Dermis microvascular lymphatic vessel endothelial cell (primary cell): ENCODE data around the gene DNAJB12. TPM values are rescaled to one million over a fixed set of nuclear protein-coding genes. Genes with fewer than 3 reads are reported as not detected.
A peak's percentile ranks its signal among the peaks of the same experiment; 100 is the strongest.
"Not testable (repeated sequence)": the region's sequence is repeated elsewhere in the genome, so short reads cannot be mapped to it uniquely, and the experiment has no call there.

Experiments used
- DNase-seq, 2 donors: peaks; one replicate each; pipeline versions ENCODE4 v3.0.0 to v3.0.0-alpha.2; 2010; ENCODE audit warnings: low read depth in 2 of 2
- total RNA-seq: library from RNA; depleted of rRNA; stranded (reverse); fragments of >200 nt; gene quantifications from 2 replicates; pipeline ENCODE4 v1.2.1, GENCODE V29; 2014

The DNAJB12 gene
- 16.8 and 26.0 TPM in 2 replicates for total RNA-seq

DNA sequence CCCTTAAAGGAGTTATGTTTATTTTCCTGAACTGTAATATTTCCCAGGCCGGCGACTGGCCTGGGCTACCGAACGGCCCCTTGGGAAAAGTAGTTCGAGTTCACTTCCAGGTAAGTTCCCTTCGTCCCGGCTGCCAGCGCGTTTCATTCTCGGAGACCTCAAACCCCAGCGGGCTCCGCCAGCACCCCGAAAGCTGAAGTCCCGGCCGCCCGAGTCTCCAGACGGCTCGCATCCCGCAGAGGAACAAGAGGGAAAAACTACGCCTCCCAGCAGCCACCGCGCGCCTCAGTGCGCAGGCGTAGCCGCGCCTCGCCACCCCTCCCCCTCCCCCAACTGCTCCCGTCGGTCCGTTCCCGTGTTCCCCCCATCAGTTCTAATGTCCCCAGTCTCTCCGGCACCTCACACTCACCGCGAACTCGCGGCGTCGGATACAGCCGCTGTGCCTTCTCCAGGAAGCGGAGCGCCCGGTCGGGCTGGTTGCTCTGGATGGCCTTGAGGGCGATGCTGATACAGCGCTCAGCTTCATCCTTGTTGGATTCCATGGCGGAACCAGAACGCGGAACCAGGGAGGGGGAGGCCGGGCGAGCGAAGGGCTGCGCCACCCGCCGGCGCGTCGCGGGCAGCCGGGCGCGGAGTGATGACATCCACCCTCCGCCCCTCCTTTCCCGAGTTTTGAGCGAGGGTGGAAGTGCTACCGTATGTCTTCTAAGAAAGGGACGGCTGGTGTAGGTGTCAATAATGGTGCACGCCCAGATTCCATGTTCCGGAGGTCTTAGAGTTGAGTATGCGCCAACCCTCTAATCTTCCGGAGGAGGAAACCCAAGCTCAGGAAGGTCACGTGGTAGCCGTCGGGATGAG, at the start of gene DNAJB12:
Gene DNAJB12, minus strand, starts transcription at position 564 of the 858 bp plus-strand sequence. Its CDS starts 22 bp downstream, at position 542.
- DNase-seq: peak; percentile 84 to 94

GRCh38 chr10:72395581-72395980, 40.9 kb upstream of the DNAJB12 start:
- DNase-seq: not testable (repeated sequence)

GRCh38 chr10:72392571-72392970, 37.9 kb upstream of the DNAJB12 start:
- no peak for DNase-seq

GRCh38 chr10:72390764-72391163, 36.0 kb upstream of the DNAJB12 start:
- no peak for DNase-seq

DNA sequence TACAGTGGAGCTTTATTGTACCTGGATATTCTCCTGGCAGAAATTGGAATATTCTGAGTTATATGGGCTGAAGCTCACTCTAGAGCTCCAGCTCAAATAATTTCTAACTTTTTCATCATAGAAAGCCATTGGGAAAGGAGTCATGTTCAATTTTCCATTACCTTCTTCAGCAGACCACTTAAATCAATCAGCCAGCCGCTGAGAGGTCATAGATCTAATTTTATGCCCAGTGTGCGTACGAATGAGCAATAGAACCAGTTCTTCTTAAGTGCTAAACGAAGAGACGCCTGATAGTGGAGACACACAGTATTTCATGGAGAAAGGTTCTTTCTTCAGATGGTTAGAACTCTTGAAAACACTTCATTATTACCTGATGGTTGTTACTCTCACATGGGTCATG, 35.0 kb upstream of the DNAJB12 start:
- DNase-seq: no peak

- DNase-seq: no peak
Measured at GRCh38 chr10:72389014-72389413, 34.3 kb upstream of the DNAJB12 start.

- DNase-seq: no peak
Measured at GRCh38 chr10:72388062-72388461, 33.3 kb upstream of the DNAJB12 start.

GRCh38 chr10:72386916-72387586, 32.3 kb upstream of the DNAJB12 start:
- no peak for DNase-seq

DNA sequence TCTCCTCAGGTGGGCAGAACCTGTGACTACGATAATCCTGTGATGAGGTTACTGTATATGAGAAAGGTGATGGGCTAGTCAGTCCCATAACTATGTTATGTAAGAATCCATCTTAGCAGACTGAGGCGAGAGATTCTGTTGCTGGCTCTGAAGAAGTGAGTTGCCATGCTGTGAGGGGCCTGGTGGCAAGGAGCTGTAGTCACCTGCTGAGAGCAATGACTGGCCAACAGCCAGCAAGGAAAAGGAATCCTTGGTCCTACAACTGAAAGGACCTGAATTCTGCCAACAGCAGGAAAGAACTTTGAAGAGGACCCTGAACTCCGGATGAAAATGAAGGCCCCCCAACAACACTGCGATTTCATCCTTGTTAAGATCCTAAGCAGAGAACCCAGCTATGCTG, 31.0 kb upstream of the DNAJB12 start:
- no peak for DNase-seq

GRCh38 chr10:72384982-72385381, 30.3 kb upstream of the DNAJB12 start:
- not testable (repeated sequence) for DNase-seq

- DNase-seq: no peak
Measured at GRCh38 chr10:72379776-72380175, 25.1 kb upstream of the DNAJB12 start.

GRCh38 chr10:72379062-72379461, 24.3 kb upstream of the DNAJB12 start:
- no peak for DNase-seq

DNA sequence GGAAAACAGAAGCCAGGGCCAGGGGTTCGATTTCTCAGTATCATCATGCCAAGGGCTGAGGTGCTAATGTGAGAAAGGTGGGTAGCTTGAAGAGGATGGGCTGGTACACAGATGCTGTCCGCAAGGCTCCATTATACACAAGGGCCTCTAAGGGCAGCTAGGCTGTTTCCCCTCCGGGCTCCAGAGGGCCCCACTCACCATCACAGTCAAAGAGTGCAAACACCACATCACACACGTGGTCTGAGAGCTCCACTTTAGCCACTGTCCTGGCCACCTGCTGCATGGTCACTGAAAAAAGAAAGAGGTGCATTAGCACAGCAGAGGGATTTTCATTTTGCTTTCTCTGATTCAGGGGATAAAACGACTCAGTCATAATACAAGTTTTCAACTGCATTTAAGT, 20.9 kb upstream of the DNAJB12 start:
- DNase-seq: peak in 1 of 2 donors; percentile 13

- no peak for DNase-seq
Measured at GRCh38 chr10:72375173-72375572, 20.5 kb upstream of the DNAJB12 start.

DNA sequence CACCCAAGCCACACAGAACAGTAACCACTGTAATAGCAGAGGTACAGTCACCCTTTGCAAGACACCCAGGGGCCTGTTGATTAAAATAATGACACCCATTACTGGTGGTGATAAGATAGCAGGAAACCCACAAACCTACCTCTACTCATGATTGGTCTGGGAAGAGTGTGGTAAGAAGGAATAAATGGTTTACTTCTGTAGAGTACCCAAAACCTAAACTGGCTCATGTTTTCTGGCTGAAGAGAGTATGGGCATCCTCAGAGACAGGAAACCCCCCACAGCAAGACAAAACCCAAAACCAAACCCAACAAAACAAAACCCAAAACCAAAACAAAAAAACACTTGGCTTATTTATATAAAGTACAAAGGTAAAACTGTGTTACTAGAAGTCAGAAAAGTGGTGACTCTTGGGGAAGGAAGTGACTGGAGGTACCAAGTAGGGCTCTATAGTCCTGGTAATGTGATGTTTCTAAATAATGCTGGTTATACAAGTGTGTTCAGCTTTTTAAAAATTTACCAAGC, 15.5 kb upstream of the DNAJB12 start:
- DNase-seq: no peak

DNA sequence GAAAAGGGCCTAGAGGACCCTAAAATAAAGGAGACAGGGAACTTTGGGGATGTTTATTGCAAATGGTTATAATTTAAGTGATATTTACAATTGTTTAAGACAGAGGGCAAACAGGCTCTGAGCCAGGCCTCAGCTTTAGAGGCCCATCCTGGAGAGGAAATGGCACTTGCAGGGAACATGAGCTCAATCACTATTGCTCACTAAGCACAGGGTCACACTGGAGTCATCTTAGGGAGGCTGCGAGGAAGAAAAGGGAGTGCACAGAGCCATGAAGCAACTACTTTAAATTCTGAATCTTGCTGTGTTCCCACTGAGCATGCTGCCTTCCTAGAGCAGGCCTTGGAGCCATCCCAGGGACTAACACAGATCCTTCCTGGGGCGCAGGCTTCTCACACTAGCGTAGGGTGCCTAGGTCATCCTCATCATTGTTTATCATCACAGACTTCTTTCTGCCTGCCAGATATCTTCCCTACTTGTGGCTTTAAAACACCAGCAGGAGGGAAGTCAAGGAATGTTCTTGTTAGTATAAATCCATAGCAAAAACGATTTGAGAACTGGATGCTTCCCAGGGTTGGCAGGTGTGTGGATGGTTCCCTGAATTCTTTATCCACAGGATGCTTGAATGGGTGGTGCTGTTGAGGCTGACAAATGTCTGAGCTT, 12.7 kb upstream of the DNAJB12 start:
- DNase-seq: no peak

GRCh38 chr10:72365106-72365895, 10.6 kb upstream of the DNAJB12 start:
- DNase-seq: no peak

- DNase-seq: peak; percentile 55 to 88
Measured at GRCh38 chr10:72364239-72364777, 9.6 kb upstream of the DNAJB12 start.

- no peak for DNase-seq
Measured at GRCh38 chr10:72356987-72357386, 2.3 kb upstream of the DNAJB12 start.

DNA sequence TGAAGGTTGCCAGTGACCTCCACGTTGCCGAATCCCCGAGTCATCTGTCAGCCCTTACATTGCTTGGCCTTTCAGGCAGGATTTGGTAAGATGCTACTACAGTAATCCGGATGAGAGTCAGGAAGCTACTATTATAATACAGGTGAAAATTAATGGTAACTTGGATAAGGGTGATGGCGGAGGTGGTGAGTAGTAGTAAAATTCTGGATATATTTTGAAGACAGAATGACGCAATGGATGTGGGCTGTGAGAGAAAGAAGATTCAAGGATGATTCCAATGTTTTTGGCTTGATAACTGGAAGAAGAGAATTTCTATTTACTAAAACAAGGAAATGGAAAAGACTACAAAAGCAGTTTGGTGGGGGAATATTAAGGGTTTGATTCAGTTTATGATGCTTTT, 1.4 kb upstream of the DNAJB12 start:
- no peak for DNase-seq

- no peak for DNase-seq
Measured at GRCh38 chr10:72355214-72355555, 466 bp upstream of the DNAJB12 start.
